Cardiac muscle cell (in vitro differentiated cells and primary cell): ENCODE data around the gene CHI3L2. TPM values are rescaled to one million over a fixed set of nuclear protein-coding genes. Genes with fewer than 3 reads are reported as not detected.

Source experiments
- DNase-seq, 2 donors: peaks; one replicate each; pipeline versions ENCODE4 v3.0.0 to v3.0.0-alpha.2; 2010 to 2017; ENCODE audit warnings: low read depth in 1 of 2, low spot score in 1 of 2
- H3K27ac ChIP-seq: fragments of 200-600 bp; sonication (generic); 2 replicates; pipeline ENCODE4 v1.5.1; 2016
- H3K27me3 ChIP-seq: fragments of 200-600 bp; sonication (generic); 2 replicates; pipeline ENCODE4 v1.6.0; 2016; ENCODE audit warnings: control low read depth
- H3K36me3 ChIP-seq: fragments of 200-600 bp; sonication (generic); 2 replicates; pipeline ENCODE4 v1.5.1; 2016; ENCODE audit warnings: control low read depth
- H3K4me1 ChIP-seq: fragments of 200-600 bp; sonication (generic); 2 replicates; pipeline ENCODE4 v1.8.1; 2017; ENCODE audit warnings: low read depth, mild to moderate bottlenecking, mixed run types
- H3K4me3 ChIP-seq: fragments of 200-600 bp; sonication (generic); 2 replicates; pipeline ENCODE4 v1.5.1; 2016; ENCODE audit warnings: mild to moderate bottlenecking
- H3K9me3 ChIP-seq: fragments of 200-600 bp; sonication (generic); 2 replicates; pipeline ENCODE4 v1.5.1; 2017; ENCODE audit warnings: low read depth, mild to moderate bottlenecking, control low read depth
- polyA plus RNA-seq: library from polyadenylated mRNA; unstranded; fragments of >200 nt; fragmentation: Nextera tagmentation; extraction: Ambion mirVana; gene quantifications from 2 replicates; pipeline ENCODE4 v1.2.1, GENCODE V29; 2016
- total RNA-seq: library from RNA; depleted of rRNA; stranded (reverse); fragments of >200 nt; gene quantifications from 2 replicates; pipeline ENCODE4 v1.2.3, GENCODE V29; 2016
- TF ChIP-seq, protein P1 (sequence below): IDR thresholded peaks from 2 replicates; pipeline ENCODE4 v1.5.1; 2012; ENCODE audit warnings: low read depth, mild to moderate bottlenecking, low read length

CHI3L2 gene
- total and polyA plus RNA-seq, 2 experiments from 2014 or later, result 0.50 TPM; not detected in 1

DNA sequence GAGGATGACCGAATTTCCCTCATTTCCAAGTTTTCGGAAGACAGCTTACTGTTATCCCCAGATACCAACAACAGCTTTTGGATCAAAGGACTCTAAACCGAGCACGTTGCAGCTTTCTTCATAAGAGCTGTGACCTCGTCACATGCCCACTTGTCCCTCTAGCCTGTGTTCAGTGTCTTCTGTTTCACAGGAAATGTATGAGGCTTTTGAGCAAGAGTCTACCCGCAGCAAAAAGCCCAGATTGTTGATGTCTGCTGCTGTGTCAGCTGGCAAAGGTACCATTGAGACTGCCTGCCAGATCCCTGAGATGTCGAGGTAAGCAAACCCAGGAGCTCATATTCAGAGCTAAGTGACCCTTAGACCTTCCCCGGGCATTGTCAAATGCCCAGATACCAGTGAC, 24.1 kb downstream of the CHI3L2 start:
- TF ChIP-seq, protein P1, sequence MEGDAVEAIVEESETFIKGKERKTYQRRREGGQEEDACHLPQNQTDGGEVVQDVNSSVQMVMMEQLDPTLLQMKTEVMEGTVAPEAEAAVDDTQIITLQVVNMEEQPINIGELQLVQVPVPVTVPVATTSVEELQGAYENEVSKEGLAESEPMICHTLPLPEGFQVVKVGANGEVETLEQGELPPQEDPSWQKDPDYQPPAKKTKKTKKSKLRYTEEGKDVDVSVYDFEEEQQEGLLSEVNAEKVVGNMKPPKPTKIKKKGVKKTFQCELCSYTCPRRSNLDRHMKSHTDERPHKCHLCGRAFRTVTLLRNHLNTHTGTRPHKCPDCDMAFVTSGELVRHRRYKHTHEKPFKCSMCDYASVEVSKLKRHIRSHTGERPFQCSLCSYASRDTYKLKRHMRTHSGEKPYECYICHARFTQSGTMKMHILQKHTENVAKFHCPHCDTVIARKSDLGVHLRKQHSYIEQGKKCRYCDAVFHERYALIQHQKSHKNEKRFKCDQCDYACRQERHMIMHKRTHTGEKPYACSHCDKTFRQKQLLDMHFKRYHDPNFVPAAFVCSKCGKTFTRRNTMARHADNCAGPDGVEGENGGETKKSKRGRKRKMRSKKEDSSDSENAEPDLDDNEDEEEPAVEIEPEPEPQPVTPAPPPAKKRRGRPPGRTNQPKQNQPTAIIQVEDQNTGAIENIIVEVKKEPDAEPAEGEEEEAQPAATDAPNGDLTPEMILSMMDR, result no peak
- no peak for DNase-seq
- H3K4me1 ChIP-seq, result peaks cover 8% of the 10 kb centered on the region
- H3K4me3 ChIP-seq, result no peak overlapping the region
- no peaks in the 10 kb centered on the region for H3K9me3 ChIP-seq
- peaks cover 33% of the 10 kb centered on the region for H3K27me3 ChIP-seq
- H3K36me3 ChIP-seq, result no peaks in the 10 kb centered on the region
- H3K27ac ChIP-seq, result no peak overlapping the region

DNA sequence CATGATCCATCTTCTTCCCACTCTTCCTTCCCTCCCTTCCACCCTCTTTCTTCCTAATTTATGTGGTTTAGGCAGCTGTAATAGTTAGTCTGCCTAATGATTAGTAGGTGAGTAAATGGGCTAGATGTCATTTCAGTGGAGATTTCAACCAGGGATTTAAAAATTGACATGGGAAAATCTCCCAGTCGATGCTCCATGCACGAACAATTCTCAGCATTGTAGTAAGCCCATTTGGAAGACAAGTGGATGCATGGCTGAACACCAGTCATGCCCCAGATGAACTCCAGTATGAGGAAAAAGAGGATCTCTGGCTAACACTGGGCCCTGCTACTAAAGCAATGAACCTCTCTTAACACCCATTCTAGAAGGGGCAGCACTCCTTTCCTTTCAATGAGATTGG, 25.3 kb downstream of the CHI3L2 start:
- H3K27ac ChIP-seq, result no peak overlapping the region
- no peaks in the 10 kb centered on the region for H3K9me3 ChIP-seq
- peaks cover 42% of the 10 kb centered on the region for H3K27me3 ChIP-seq
- TF ChIP-seq, protein P1, result no peak
- no peaks in the 10 kb centered on the region for H3K36me3 ChIP-seq
- peaks cover 8% of the 10 kb centered on the region for H3K4me1 ChIP-seq
- DNase-seq, result no peak
- H3K4me3 ChIP-seq, result no peak overlapping the region

DNA sequence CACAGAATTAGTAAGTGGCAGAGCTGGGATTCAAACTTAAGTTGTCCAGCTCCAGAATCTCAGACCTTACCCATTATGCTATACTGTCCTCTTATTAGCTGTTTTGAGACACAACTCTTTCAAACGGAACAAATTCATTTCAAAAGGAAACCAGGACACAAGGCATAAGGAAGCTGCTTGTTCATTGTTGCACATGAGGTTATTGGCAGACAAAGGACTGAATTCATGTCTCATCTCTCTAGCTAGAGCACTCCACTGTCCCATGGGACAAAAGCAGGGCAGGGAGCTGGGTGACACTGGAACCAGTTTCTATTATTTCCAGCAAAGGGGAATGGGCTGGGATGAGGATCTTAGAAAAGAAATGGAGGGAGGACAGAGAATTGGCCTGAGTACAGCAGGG, 26.4 kb downstream of the CHI3L2 start:
- TF ChIP-seq, protein P1, result no peak
- no peak for DNase-seq
- peaks cover 8% of the 10 kb centered on the region for H3K4me1 ChIP-seq

DNA sequence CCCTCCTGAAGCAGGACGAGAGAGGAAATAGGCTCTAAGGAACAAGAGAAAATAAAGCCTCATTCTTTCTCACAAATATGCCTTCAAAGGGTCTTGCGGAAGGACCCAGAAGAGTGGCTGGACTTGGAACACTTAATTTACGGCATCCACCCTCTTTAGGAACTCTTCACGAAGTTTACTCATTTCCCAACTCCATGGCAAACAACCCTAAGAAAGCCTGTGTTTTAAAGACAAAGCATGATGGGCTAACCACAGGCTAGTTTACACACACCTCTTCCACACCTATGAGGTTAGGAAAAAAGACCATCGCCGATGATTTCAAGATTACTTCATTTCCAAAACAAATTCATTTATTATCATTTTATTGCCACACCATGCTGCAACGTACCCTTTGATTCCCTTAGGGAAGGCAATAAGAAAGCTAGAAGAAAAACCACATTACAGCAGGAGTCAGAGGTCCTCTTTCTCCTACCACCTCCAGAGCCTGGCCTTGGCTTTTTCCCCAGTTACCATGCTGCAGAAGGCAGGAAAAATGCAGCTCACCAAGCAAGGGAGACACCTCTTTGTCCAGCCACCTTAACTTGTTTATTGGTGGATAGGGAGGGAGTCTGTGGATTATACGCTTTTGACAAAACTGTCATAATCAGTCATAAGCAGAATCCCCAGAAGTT, 29.6 kb downstream of the CHI3L2 start:
- no peak overlapping the region for H3K27ac ChIP-seq
- TF ChIP-seq, protein P1, result no peak
- no peak overlapping the region for H3K4me3 ChIP-seq
- H3K4me1 ChIP-seq, result no peaks in the 10 kb centered on the region
- no peaks in the 10 kb centered on the region for H3K36me3 ChIP-seq
- no peak for DNase-seq
- no peaks in the 10 kb centered on the region for H3K9me3 ChIP-seq
- peaks cover 41% of the 10 kb centered on the region for H3K27me3 ChIP-seq

More for the DNA sequence above, 26.4 kb downstream of the CHI3L2 start:
- Histone ChIP-seq H3K9me3 (no peaks in the 10 kb centered on the region), H3K27ac (no peak overlapping the region), H3K36me3 (no peaks in the 10 kb centered on the region), H3K4me3 (no peak overlapping the region), H3K27me3 (peaks cover 42% of the 10 kb centered on the region)

DNA sequence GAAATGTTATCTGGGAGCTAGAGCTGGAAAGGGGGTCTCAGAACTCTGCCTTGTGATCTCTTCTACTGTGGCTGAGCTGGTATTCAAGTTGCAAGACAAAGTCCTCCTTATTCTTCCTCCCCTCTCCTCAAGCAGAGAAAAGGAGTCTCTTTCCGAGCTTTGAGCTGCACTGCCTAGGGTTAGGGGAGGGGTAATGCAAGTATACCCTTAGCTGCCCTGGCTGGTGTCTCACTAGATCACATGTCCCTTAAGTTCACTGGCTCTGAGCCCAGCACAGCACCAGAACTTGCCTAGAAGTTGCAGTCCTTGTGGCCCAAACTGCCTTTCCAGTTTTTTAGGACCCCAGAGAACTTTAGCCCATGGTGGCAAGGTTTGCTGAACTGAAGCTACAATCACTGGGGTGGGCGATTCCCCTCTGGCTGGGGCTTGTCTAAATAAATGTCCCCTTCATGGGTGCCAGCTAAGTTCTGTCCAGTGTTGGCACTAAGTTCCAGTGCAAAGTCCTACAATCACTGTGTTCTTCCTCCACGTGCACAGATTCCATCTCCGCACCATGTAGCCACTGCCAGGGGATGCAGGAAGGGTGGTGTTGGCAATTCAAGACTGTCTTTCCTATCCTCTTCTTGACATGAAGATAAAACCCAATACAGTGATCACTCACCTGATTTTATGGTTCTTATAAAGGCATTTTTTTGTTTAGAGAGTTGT, 40.4 kb downstream of the CHI3L2 start:
- DNase-seq, result no peak
- H3K9me3 ChIP-seq, result no peaks in the 10 kb centered on the region
- H3K27ac ChIP-seq, result no peak overlapping the region
- no peaks in the 10 kb centered on the region for H3K27me3 ChIP-seq
- H3K4me1 ChIP-seq, result no peaks in the 10 kb centered on the region
- H3K4me3 ChIP-seq, result no peak overlapping the region
- TF ChIP-seq, protein P1, result no peak
- no peaks in the 10 kb centered on the region for H3K36me3 ChIP-seq
